Mesendoderm (in vitro differentiated cells): ENCODE results near the gene SMPD3.
A peak's percentile ranks its signal among the peaks of the same experiment; 100 is the strongest.

Experiments used
- DNase-seq: peaks from one replicate; pipeline ENCODE4 v3.0.0; 2013
- H2AK5ac ChIP-seq: 2 replicates; pipeline ENCODE4 v1.6.1; 2013; ENCODE audit warnings: low read length, inconsistent platforms
- H2BK120ac ChIP-seq: 2 replicates; pipeline ENCODE4 v1.6.1; 2013; ENCODE audit warnings: low read depth, mild to moderate bottlenecking, low read length, moderate library complexity, mixed read lengths
- H2BK15ac ChIP-seq: replicated peaks from 2 replicates; pipeline ENCODE4 v1.6.1; 2013; ENCODE audit warnings: low read depth, mild to moderate bottlenecking, moderate library complexity
- H2BK5ac ChIP-seq: 2 replicates; pipeline ENCODE4 v1.6.1; 2013; ENCODE audit warnings: low read length, inconsistent platforms
- H3K18ac ChIP-seq: 2 replicates; pipeline ENCODE4 v1.6.1; 2013; ENCODE audit warnings: mild to moderate bottlenecking, low read length, mixed read lengths
- H3K23ac ChIP-seq: one replicate; pipeline ENCODE4 v1.6.1; 2013; ENCODE audit warnings: low read length
- H3K27ac ChIP-seq: 2 replicates; pipeline ENCODE4 v1.5.1; 2013; ENCODE audit warnings: low read depth, mild to moderate bottlenecking, inconsistent platforms, low read length, moderate library complexity
- H3K27me3 ChIP-seq: 2 replicates; pipeline ENCODE4 v1.6.1; 2013; ENCODE audit warnings: low read length, control low read depth, mild to moderate bottlenecking, inconsistent platforms; ENCODE audit not compliant: insufficient read depth, poor library complexity
- H3K36me3 ChIP-seq: 2 replicates; pipeline ENCODE4 v1.6.1; 2013; ENCODE audit warnings: low read length, inconsistent platforms; ENCODE audit not compliant: control insufficient read depth, insufficient read depth
- H3K4ac ChIP-seq: one replicate; pipeline ENCODE4 v1.6.1; 2013; ENCODE audit warnings: low read depth, mild to moderate bottlenecking, low read length, moderate library complexity
- H3K4me1 ChIP-seq: 2 replicates; pipeline ENCODE4 v1.6.1; 2013; ENCODE audit warnings: low read depth, low read length, inconsistent platforms; ENCODE audit not compliant: control insufficient read depth
- H3K4me2 ChIP-seq: 2 replicates; pipeline ENCODE4 v1.6.1; 2013; ENCODE audit warnings: low read length
- H3K4me3 ChIP-seq: 2 replicates; pipeline ENCODE4 v1.5.1; 2013; ENCODE audit warnings: mild to moderate bottlenecking, low read length
- H3K56ac ChIP-seq: one replicate; pipeline ENCODE4 v1.6.1; 2013; ENCODE audit warnings: low read length
- H3K79me1 ChIP-seq: 2 replicates; pipeline ENCODE4 v1.6.1; 2013; ENCODE audit warnings: low read length, inconsistent platforms
- H3K79me2 ChIP-seq: 2 replicates; pipeline ENCODE4 v1.6.1; 2013; ENCODE audit warnings: mild to moderate bottlenecking, low read length; ENCODE audit not compliant: control insufficient read depth, insufficient read depth
- H3K9ac ChIP-seq: 2 replicates; pipeline ENCODE4 v1.6.1; 2013; ENCODE audit warnings: low read length, inconsistent platforms
- H4K5ac ChIP-seq: one replicate; pipeline ENCODE4 v1.6.1; 2013; ENCODE audit warnings: low read length
- H4K8ac ChIP-seq: one replicate; pipeline ENCODE4 v1.6.1; 2013; ENCODE audit warnings: low read depth, mild to moderate bottlenecking, control low read depth, low read length, moderate library complexity
- WGBS: extraction: QIAGEN DNeasy Blood & Tissue Kit; methylation state at CpG from one replicate; pipeline ENCODE4 v1.1.7; 2013; ENCODE audit warnings: low lambda C conversion rate, missing lambda C conversion rate; ENCODE audit not compliant: insufficient coverage; ENCODE audit errors: extremely low coverage; 5-methylcytosine and 5-hydroxymethylcytosine counted together

Gene SMPD3

DNA sequence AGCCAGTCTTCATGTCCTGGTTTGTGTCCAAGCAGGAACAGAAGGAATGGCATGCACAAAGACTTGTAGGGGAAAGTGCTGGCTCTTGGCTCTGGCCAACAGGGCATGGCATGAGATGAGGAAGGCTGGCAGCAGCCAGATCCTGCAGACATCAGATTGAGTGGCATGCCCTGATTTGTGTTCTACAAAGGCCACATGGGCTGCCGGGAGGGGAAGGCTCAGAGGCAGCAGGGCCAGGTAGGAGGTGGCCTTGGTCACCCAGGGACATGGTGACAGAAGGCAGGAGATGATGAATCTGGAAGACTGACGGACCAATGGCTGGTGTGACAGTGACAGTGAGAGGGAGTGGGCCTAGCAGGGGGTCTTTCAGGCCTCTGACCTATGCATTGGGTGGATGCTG is 33.7 kb downstream of the SMPD3 start:
- H3K9ac ChIP-seq = no peak overlapping the region
- no peak overlapping the region for H2AK5ac ChIP-seq
- no peaks in the 10 kb centered on the region for H3K36me3 ChIP-seq
- no peak overlapping the region for H3K4ac ChIP-seq
- H3K4me1 ChIP-seq = no peaks in the 10 kb centered on the region
- no peak overlapping the region for H3K4me2 ChIP-seq
- no peak overlapping the region for H3K56ac ChIP-seq
- WGBS = no CpG with 5 or more reads among the region's 2 CpGs
- no peak overlapping the region for H3K23ac ChIP-seq
- DNase-seq = no peak
- no peak overlapping the region for H4K8ac ChIP-seq
- no peaks in the 10 kb centered on the region for H3K79me2 ChIP-seq
- H3K18ac ChIP-seq = no peak overlapping the region
- no peak overlapping the region for H2BK15ac ChIP-seq
- no peaks in the 10 kb centered on the region for H3K27me3 ChIP-seq
- no peak overlapping the region for H2BK120ac ChIP-seq
- no peak overlapping the region for H3K27ac ChIP-seq
- no peaks in the 10 kb centered on the region for H3K79me1 ChIP-seq
- H4K5ac ChIP-seq = no peak overlapping the region
- no peak overlapping the region for H3K4me3 ChIP-seq
- no peak overlapping the region for H2BK5ac ChIP-seq

DNA sequence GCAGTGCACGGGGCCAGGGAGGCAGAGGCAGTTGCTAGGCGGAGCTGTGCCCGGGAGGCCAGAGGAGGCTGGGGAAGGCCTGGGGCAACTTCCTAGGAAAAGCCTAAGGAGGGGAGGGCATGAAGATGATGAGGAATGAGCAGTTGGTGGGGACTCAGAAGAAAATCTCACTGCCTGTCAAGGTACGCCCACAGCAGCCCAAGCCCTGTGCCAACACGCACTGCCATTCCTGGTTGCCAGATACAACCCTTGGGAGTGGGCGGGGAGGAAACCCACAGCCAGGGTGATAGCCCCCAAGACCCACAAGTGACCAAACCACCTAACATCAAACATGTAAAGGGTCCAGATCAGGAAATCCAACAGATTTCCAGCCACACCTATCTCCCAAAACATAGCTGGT is 36.2 kb downstream of the SMPD3 start:
- Histone ChIP-seq H4K8ac (no peak overlapping the region), H3K27me3 (no peaks in the 10 kb centered on the region), H4K5ac (no peak overlapping the region), H3K9ac (no peak overlapping the region), H3K56ac (no peak overlapping the region), H3K79me1 (no peaks in the 10 kb centered on the region), H2AK5ac (no peak overlapping the region), H3K36me3 (no peaks in the 10 kb centered on the region), H2BK5ac (no peak overlapping the region), H3K4me1 (no peaks in the 10 kb centered on the region), H2BK120ac (no peak overlapping the region), H2BK15ac (no peak overlapping the region), H3K23ac (no peak overlapping the region), H3K79me2 (no peaks in the 10 kb centered on the region), H3K27ac (no peak overlapping the region), H3K18ac (no peak overlapping the region), H3K4ac (no peak overlapping the region), H3K4me3 (no peak overlapping the region), H3K4me2 (no peak overlapping the region)
- WGBS = no CpG with 5 or more reads among the region's 6 CpGs
- DNase-seq = no peak

DNA sequence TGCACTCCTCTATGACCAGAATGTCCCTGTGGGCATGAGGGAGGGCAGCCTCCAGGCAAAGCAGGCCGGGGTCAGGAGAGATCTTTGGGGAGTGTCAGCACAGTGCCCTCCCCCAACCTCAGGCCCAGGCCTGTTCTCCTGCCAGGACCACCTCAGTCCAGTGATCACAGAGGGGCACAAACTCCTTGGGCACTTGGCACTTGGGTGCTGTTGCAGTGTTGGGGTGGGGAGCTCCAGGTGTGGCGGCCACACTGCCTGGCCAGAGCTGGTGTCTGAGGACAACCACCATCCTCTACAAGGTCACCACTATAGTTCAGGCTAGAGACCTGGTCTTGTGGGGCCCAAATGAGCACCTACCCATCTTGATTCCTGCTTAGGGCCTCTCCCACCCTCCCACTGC is 37.2 kb downstream of the SMPD3 start:
- Histone ChIP-seq H3K9ac (no peak overlapping the region), H3K4me1 (no peaks in the 10 kb centered on the region), H2BK120ac (no peak overlapping the region), H3K4ac (no peak overlapping the region), H3K18ac (no peak overlapping the region), H3K27me3 (no peaks in the 10 kb centered on the region), H4K5ac (no peak overlapping the region), H3K27ac (no peak overlapping the region), H2AK5ac (no peak overlapping the region), H3K79me1 (no peaks in the 10 kb centered on the region), H4K8ac (no peak overlapping the region), H3K56ac (no peak overlapping the region), H3K36me3 (no peaks in the 10 kb centered on the region), H3K23ac (no peak overlapping the region), H2BK5ac (no peak overlapping the region), H3K4me3 (no peak overlapping the region), H3K79me2 (no peaks in the 10 kb centered on the region), H3K4me2 (no peak overlapping the region), H2BK15ac (no peak overlapping the region)
- WGBS = no CpG with 5 or more reads among the region's 2 CpGs
- no peak for DNase-seq

DNA sequence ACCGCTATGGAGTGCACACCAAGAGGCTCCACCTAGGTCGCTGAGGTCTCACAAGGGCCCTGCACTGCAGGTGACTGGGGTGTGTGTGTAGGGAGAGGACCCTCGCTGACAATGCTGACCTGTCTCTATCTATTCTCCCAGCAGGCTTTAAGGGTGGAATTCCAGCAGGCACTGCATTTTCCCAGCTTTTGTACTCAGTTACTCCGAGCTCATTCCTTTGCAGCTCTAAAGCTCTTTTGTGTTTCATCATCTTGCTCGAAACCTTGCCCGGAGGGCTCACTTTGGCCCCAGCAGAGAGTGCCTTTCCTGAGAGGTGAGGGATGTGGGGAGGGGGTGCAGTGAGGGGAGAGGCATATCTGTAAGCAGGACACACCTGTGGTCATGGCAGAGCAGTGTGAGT is 39.3 kb downstream of the SMPD3 start:
- no peak overlapping the region for H4K8ac ChIP-seq
- H2AK5ac ChIP-seq = no peak overlapping the region
- no peak overlapping the region for H3K4me2 ChIP-seq
- H2BK5ac ChIP-seq = no peak overlapping the region
- H3K9ac ChIP-seq = no peak overlapping the region
- DNase-seq = peak; percentile 71
- H3K23ac ChIP-seq = no peak overlapping the region
- H3K27ac ChIP-seq = no peak overlapping the region
- H3K4ac ChIP-seq = no peak overlapping the region
- H3K18ac ChIP-seq = no peak overlapping the region
- H3K4me1 ChIP-seq = no peaks in the 10 kb centered on the region
- H3K27me3 ChIP-seq = no peaks in the 10 kb centered on the region
- no peak overlapping the region for H3K56ac ChIP-seq
- no peaks in the 10 kb centered on the region for H3K79me1 ChIP-seq
- no peaks in the 10 kb centered on the region for H3K79me2 ChIP-seq
- H4K5ac ChIP-seq = no peak overlapping the region
- no peak overlapping the region for H3K4me3 ChIP-seq
- no CpG with 5 or more reads among the region's 6 CpGs for WGBS
- no peak overlapping the region for H2BK120ac ChIP-seq
- H3K36me3 ChIP-seq = no peaks in the 10 kb centered on the region
- no peak overlapping the region for H2BK15ac ChIP-seq

DNA sequence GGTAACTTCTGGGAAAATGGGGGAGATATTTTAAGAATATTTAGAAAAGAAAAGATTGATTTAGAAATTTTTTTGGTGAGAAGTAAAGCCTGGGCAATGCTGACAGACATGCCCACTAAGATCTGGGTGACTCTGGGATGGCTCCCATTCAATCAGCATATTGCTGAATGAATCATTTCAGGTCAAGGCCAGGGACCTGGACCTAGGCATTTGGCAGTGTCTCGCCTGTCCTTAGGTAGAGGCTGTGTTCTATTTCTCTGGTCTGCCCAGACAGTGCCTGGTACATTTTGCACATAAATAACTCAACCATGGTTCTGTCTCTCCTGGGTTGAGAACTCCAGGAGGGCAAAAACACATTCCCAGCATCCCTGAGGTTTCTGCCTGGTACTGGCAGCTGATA is 39.9 kb downstream of the SMPD3 start:
- Histone ChIP-seq H3K56ac (no peak overlapping the region), H2BK15ac (no peak overlapping the region), H3K4me1 (no peaks in the 10 kb centered on the region), H3K4me2 (no peak overlapping the region), H3K18ac (no peak overlapping the region), H3K4ac (no peak overlapping the region), H3K79me1 (no peaks in the 10 kb centered on the region), H3K9ac (no peak overlapping the region), H3K79me2 (no peaks in the 10 kb centered on the region), H4K5ac (no peak overlapping the region), H3K4me3 (no peak overlapping the region), H3K27ac (no peak overlapping the region), H3K36me3 (no peaks in the 10 kb centered on the region), H2AK5ac (no peak overlapping the region), H2BK5ac (no peak overlapping the region), H2BK120ac (no peak overlapping the region), H4K8ac (no peak overlapping the region), H3K27me3 (no peaks in the 10 kb centered on the region), H3K23ac (no peak overlapping the region)
- DNase-seq = no peak
- WGBS = no CpG with 5 or more reads among the region's 1 CpG

DNA sequence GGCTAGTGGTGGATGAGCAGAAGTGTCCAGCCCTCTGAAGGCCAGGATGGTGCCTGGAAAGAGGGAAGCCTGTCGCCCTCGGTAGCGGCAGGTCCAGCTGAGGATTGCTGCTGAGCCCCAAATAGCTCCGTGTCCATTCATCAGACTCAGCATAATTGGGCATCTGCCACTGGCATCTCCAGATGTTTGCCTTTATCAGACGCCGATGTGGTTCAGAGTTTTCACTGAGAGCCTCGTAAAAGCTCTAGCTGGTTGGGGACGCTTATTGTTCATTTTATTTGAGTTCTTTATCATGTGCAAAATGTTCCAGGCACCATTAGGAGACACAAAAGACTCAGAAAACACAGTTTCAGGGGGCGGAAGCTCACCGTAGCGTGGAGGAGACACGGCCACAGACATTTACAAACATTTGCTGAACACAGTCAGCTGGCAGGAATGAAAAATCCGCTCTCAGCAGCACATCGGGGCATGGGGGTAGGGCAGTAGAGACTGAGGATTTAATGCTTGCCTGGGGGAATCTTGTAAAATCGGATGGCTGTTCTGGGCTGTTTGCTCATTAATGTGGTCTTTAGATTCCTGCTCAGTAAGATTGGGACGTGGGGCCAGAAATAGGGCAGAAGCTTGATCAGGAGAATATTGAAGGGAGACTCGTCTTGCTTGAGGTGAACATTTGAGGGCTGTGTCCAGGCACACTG is 41.7 kb downstream of the SMPD3 start:
- Histone ChIP-seq H3K27ac (no peak overlapping the region), H3K18ac (no peak overlapping the region), H3K79me2 (no peaks in the 10 kb centered on the region), H3K56ac (peak overlapping the region; percentile 26), H2BK5ac (no peak overlapping the region), H3K79me1 (no peaks in the 10 kb centered on the region), H4K8ac (no peak overlapping the region), H4K5ac (no peak overlapping the region), H3K9ac (no peak overlapping the region), H3K23ac (no peak overlapping the region), H3K4ac (no peak overlapping the region), H3K27me3 (no peaks in the 10 kb centered on the region), H3K4me3 (no peak overlapping the region), H3K36me3 (no peaks in the 10 kb centered on the region), H2BK120ac (no peak overlapping the region), H3K4me1 (no peaks in the 10 kb centered on the region), H3K4me2 (no peak overlapping the region), H2BK15ac (no peak overlapping the region), H2AK5ac (no peak overlapping the region)
- no peak for DNase-seq
- no CpG with 5 or more reads among the region's 17 CpGs for WGBS
